Body of pancreas (tissue), 4 donors: ENCODE measurements around the gene INPP5J. TPM values are rescaled to one million over a fixed set of nuclear protein-coding genes. Genes with fewer than 3 reads are reported as not detected.
"Not testable (repeated sequence)": the region's sequence is repeated elsewhere in the genome, so short reads cannot be mapped to it uniquely, and the experiment has no call there.

Experiments
- ATAC-seq: fragments of 150-250 bp; one replicate; pipeline ENCODE4 v1.9.1; 2016
- DNase-seq, 4 donors: peaks; one replicate each; pipeline ENCODE4 v3.0.0-alpha.2; 2019
- H3K27ac ChIP-seq, 4 donors: fragments of 200-600 bp; sonication (generic); 1 replicate in 3 of 4; 2 replicates in 1 of 4; pipeline versions ENCODE4 v1.5.1 to v1.6.1; 2016 to 2019; ENCODE audit warnings: mild to moderate bottlenecking in 1 of 4, mixed read lengths in 1 of 4, moderate library complexity in 1 of 4
- H3K27me3 ChIP-seq, 2 donors: fragments of 200-600 bp; sonication (generic); one replicate each; pipeline ENCODE4 v1.6.0; 2016; ENCODE audit warnings: mild to moderate bottlenecking in 1 of 2
- H3K36me3 ChIP-seq, 2 donors: fragments of 200-600 bp; sonication (generic); replicated peaks in 1 of 2; 2 replicates each; pipeline ENCODE4 v1.5.1; 2016; ENCODE audit warnings: low read depth in 2 of 2; ENCODE audit not compliant: insufficient read depth in 1 of 2
- H3K4me1 ChIP-seq: fragments of 200-600 bp; sonication (generic); one replicate; pipeline ENCODE4 v1.6.0; 2016
- H3K4me3 ChIP-seq, 2 donors: fragments of 200-600 bp; sonication (generic); 1 replicate in 1 of 2; 2 replicates in 1 of 2; pipeline ENCODE4 v1.5.1; 2016 to 2019
- H3K9me3 ChIP-seq, 3 donors: fragments of 200-600 bp; sonication (generic); 1 replicate in 2 of 3; 2 replicates in 1 of 3; pipeline ENCODE4 v1.5.1; 2016
- POLR2A ChIP-seq, 3 donors: fragments of 450-650 bp; IDR thresholded peaks; one replicate each; pipeline ENCODE4 v1.6.1; 2016; ENCODE audit warnings: antibody characterized with exemption in 3 of 3, mild to moderate bottlenecking in 2 of 3
- WGBS, 2 donors: methylation state at CpG; one replicate each; pipeline ENCODE4 v1.1.5; 2017; 5-methylcytosine and 5-hydroxymethylcytosine counted together
- intact Hi-C: fragments of 100-400 bp; cut with DNase I; formaldehyde crosslinking; loops from one replicate; pipeline ENCODE4 v1.15.1; 2023
- total RNA-seq, 2 donors: library from RNA; depleted of rRNA; stranded (reverse); fragments of >200 nt; gene quantifications; one replicate each; pipeline ENCODE4 v1.1.0, GENCODE V29; 2016
- TF ChIP-seq, protein P1 (sequence below), 7 experiments: fragments of 450-650 bp in 4 of 7; fragments of 200-600 bp in 3 of 7; sonication (generic) in 3 of 7; IDR thresholded peaks; one replicate each; pipeline ENCODE4 v1.5.1; 2016 to 2019; ENCODE audit warnings: antibody characterized with exemption in 7 of 7

INPP5J gene
- 10 to 100 TPM; 16.1 to 17.8 TPM for total RNA-seq

- H3K36me3 ChIP-seq = no peaks in the 10 kb centered on the region
- no peaks in the 10 kb centered on the region for H3K9me3 ChIP-seq
- H3K27me3 ChIP-seq = no peaks in the 10 kb centered on the region
- H3K4me3 ChIP-seq = peak within 1 kb of the TSS; percentile 44 to 46
- peaks cover 33% of the 10 kb centered on the region for H3K4me1 ChIP-seq
- DNase-seq (peak; percentile 76 to 84 (median 80)), ATAC-seq (peak; percentile 93)
- WGBS, 2 donors = 12 to 14% methylated on average over 3 to 9 of the region's 10 CpGs
- intact Hi-C loops = no loop called here
- peak within 1 kb of the TSS; percentile 57 to 78 (median 68) for H3K27ac ChIP-seq
- TF ChIP-seq, protein P1, sequence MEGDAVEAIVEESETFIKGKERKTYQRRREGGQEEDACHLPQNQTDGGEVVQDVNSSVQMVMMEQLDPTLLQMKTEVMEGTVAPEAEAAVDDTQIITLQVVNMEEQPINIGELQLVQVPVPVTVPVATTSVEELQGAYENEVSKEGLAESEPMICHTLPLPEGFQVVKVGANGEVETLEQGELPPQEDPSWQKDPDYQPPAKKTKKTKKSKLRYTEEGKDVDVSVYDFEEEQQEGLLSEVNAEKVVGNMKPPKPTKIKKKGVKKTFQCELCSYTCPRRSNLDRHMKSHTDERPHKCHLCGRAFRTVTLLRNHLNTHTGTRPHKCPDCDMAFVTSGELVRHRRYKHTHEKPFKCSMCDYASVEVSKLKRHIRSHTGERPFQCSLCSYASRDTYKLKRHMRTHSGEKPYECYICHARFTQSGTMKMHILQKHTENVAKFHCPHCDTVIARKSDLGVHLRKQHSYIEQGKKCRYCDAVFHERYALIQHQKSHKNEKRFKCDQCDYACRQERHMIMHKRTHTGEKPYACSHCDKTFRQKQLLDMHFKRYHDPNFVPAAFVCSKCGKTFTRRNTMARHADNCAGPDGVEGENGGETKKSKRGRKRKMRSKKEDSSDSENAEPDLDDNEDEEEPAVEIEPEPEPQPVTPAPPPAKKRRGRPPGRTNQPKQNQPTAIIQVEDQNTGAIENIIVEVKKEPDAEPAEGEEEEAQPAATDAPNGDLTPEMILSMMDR (IDR thresholded peaks at IDR 0.05) = no peak
- peak in 2 of 3 donors; percentile 59 to 65 for TF ChIP-seq POLR2A (IDR thresholded peaks at IDR 0.05)
These were observed at the start of gene INPP5J for GRCh38 chr22:31122532-31123291. Gene INPP5J, plus strand, starts transcription at chr22:31122966. Its CDS starts 49 bp downstream, at chr22:31123015.

DNA sequence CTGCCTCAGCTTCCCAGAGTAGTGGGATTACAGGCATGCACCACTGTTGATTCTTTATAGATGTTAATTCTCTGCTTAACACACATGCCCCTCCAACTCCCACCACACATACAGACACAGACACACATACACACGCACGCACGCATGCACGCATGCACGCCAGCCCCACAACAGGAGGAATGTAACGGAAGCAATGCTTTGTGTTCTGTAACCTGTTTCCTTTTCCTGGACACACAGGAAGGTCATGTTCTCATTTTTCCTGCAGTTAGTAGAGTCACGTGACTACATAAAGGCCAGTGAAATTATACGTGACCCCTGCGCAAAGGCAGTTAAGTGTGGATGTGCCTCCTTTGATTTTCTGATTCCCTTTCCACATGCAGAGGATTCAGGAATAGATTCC lies 49.6 kb upstream of the INPP5J start:
- H3K9me3 ChIP-seq, DNase-seq, H3K27me3 ChIP-seq, intact Hi-C loops, H3K36me3 ChIP-seq, H3K27ac ChIP-seq, ATAC-seq, H3K4me3 ChIP-seq, H3K4me1 ChIP-seq: not testable (repeated sequence)
- 69 to 83% methylated on average over 9 of the region's 9 CpGs for WGBS, 2 donors

GRCh38 chr22:31073545-31074145 lies 49.1 kb upstream of the INPP5J start:
- H3K36me3 ChIP-seq, H3K27me3 ChIP-seq, H3K4me1 ChIP-seq, H3K9me3 ChIP-seq, H3K4me3 ChIP-seq, DNase-seq, H3K27ac ChIP-seq, ATAC-seq, intact Hi-C loops: not testable (repeated sequence)
- 81 to 83% methylated on average over 3 to 4 of the region's 5 CpGs for WGBS, 2 donors

DNA sequence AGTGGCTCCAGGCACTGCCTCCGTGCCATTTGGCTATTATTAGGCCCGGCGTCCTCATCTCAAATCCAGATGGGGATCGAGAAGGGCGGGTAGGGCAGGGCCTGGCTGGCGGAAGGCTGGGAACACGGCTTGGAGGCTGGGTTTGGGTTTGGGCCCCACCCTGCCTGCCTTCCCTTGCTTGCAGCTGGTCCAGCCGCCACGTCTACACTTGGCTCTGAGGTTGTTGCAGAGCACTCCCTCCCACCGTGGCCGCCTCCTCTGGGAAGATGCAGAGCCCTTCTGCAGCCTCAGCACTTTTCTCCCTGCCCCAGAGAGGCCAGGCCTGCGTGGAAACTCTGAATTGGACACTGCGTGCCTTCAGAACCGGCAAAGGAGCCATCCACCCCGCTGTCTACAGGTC lies 46.8 kb upstream of the INPP5J start:
- DNase-seq = peak in 3 of 4 donors; percentile 56 to 63 (median 58)
- no peak for ATAC-seq
- intact Hi-C loops = no loop called here
- TF ChIP-seq, protein P1 (IDR thresholded peaks at IDR 0.05) = no peak
- no peak for TF ChIP-seq POLR2A (IDR thresholded peaks at IDR 0.05)
- Histone ChIP-seq H3K36me3 (no peaks in the 10 kb centered on the region), H3K9me3 (no peaks in the 10 kb centered on the region), H3K4me1 (peaks cover 24% of the 10 kb centered on the region), H3K4me3 (no peak overlapping the region), H3K27ac (peak overlapping the region in 1 of 4 donors; percentile 39), H3K27me3 (no peaks in the 10 kb centered on the region)
- WGBS, 2 donors = 80 to 92% methylated on average over 14 to 15 of the region's 15 CpGs

- ATAC-seq = no peak
- Histone ChIP-seq H3K4me1 (peaks cover 37% of the 10 kb centered on the region), H3K4me3 (no peak overlapping the region), H3K9me3 (no peaks in the 10 kb centered on the region), H3K27me3 (no peaks in the 10 kb centered on the region), H3K27ac (no peak overlapping the region), H3K36me3 (no peaks in the 10 kb centered on the region)
- no peak for TF ChIP-seq POLR2A (IDR thresholded peaks at IDR 0.05)
- TF ChIP-seq, protein P1 (IDR thresholded peaks at IDR 0.05) = no peak
- 71 to 76% methylated on average over 6 of the region's 6 CpGs for WGBS, 2 donors
- intact Hi-C loops = no loop called here
- no peak for DNase-seq
These were observed 45.1 kb upstream of the INPP5J start for GRCh38 chr22:31077681-31078080.

- Histone ChIP-seq H3K4me1 (peaks cover 44% of the 10 kb centered on the region), H3K27ac (peak overlapping the region in 3 of 4 donors; percentile 91 to 97 (median 94))
- H3K36me3 ChIP-seq, H3K27me3 ChIP-seq, ATAC-seq, H3K9me3 ChIP-seq, H3K4me3 ChIP-seq, intact Hi-C loops, DNase-seq: not testable (repeated sequence)
- WGBS, 2 donors = 96 to 100% methylated on average over 2 of the region's 2 CpGs
These were observed 44.4 kb upstream of the INPP5J start for GRCh38 chr22:31078389-31078788.
